Stomach (tissue), 4 donors: Measurements from ENCODE around the gene YARS1.

Experiments used
- POLR2AphosphoS5 ChIP-seq, 3 donors: sonication (generic); formaldehyde crosslinking; IDR thresholded peaks; one replicate each; pipeline ENCODE4 v1.6.1; 2016; ENCODE audit warnings: antibody characterized with exemption in 3 of 3
- TF ChIP-seq, protein P1 (sequence below), 7 experiments: fragments of 450-650 bp in 4 of 7; fragments of 200-600 bp in 3 of 7; sonication (generic) in 3 of 7; IDR thresholded peaks; one replicate each; pipeline ENCODE4 v1.5.1; 2016 to 2019; ENCODE audit warnings: antibody characterized with exemption in 7 of 7, control low read depth in 2 of 7, mild to moderate bottlenecking in 1 of 7

DNA sequence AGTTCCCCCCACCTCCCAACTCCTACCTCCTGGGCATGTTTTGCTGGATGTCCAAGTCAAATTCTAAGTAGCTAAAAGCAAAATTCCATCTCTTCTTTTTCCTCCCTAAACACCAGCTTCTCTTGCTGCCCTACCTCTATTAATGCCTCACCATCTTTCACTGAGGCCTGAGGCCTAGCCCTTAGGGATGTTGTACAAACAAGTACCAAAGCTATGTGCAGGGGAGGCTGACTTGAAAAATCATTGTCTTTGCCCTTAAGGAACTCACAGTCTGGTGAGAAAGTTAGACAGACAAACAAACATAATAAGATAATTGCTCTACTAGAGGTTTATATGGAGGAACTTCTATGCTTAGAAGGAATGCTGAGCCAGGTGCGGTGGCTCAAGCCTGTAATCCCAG, 89.3 kb downstream of the YARS1 start:
- TF ChIP-seq, protein P1, sequence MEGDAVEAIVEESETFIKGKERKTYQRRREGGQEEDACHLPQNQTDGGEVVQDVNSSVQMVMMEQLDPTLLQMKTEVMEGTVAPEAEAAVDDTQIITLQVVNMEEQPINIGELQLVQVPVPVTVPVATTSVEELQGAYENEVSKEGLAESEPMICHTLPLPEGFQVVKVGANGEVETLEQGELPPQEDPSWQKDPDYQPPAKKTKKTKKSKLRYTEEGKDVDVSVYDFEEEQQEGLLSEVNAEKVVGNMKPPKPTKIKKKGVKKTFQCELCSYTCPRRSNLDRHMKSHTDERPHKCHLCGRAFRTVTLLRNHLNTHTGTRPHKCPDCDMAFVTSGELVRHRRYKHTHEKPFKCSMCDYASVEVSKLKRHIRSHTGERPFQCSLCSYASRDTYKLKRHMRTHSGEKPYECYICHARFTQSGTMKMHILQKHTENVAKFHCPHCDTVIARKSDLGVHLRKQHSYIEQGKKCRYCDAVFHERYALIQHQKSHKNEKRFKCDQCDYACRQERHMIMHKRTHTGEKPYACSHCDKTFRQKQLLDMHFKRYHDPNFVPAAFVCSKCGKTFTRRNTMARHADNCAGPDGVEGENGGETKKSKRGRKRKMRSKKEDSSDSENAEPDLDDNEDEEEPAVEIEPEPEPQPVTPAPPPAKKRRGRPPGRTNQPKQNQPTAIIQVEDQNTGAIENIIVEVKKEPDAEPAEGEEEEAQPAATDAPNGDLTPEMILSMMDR (IDR thresholded peaks at IDR 0.05): no peak
- TF ChIP-seq POLR2AphosphoS5 (IDR thresholded peaks at IDR 0.05): no peak
